Ovary (tissue), 9 donors: ENCODE data around the gene GCSH. TPM values are rescaled to one million over a fixed set of nuclear protein-coding genes. Genes with fewer than 3 reads are reported as not detected.

Source experiments
- DNase-seq, 5 donors: peaks; one replicate each; pipeline ENCODE4 v3.0.0-alpha.2; 2019 to 2020
- H3K27ac ChIP-seq, 2 donors: fragments of 200-600 bp; one replicate each; pipeline versions ENCODE4 v1.5.1 to v1.8.0; 2019 to 2022
- H3K27me3 ChIP-seq: fragments of 200-600 bp; one replicate; pipeline ENCODE4 v1.8.0; 2022
- H3K36me3 ChIP-seq: fragments of 200-600 bp; sonication (generic); one replicate; pipeline ENCODE4 v1.5.1; 2019
- H3K4me1 ChIP-seq: one replicate; pipeline ENCODE4 v1.8.1; 2013; ENCODE audit warnings: mild to moderate bottlenecking, moderate library complexity; ENCODE audit not compliant: insufficient read depth
- H3K4me3 ChIP-seq: fragments of 200-600 bp; sonication (generic); one replicate; pipeline ENCODE4 v1.5.1; 2017
- H3K9me3 ChIP-seq, 2 donors: fragments of 200-600 bp in 1 of 2; sonication (generic) in 1 of 2; one replicate each; pipeline versions ENCODE4 v1.5.1 to v1.8.1; 2013 to 2019; ENCODE audit warnings: mild to moderate bottlenecking in 1 of 2, moderate library complexity in 1 of 2
- CTCF ChIP-seq, 3 donors: fragments of 450-650 bp in 2 of 3; fragments of 200-600 bp in 1 of 3; IDR thresholded peaks; one replicate each; pipeline versions ENCODE4 v1.5.1 to v1.8.0; 2016 to 2022; ENCODE audit warnings: antibody characterized with exemption in 3 of 3, mild to moderate bottlenecking in 1 of 3
- EP300 ChIP-seq: sonication (generic); formaldehyde crosslinking; IDR thresholded peaks from one replicate; pipeline ENCODE4 v1.6.1; 2017; ENCODE audit warnings: antibody characterized with exemption
- POLR2A ChIP-seq: fragments of 450-650 bp; IDR thresholded peaks from one replicate; pipeline ENCODE4 v1.6.1; 2017; ENCODE audit warnings: antibody characterized with exemption, mild to moderate bottlenecking, moderate library complexity
- WGBS, 3 donors: extraction: QIAGEN DNeasy Blood & Tissue Kit in 1 of 3; methylation state at CpG; one replicate each; pipeline versions ENCODE4 v1.1.5 to v1.1.7; 2013 to 2017; 5-methylcytosine and 5-hydroxymethylcytosine counted together
- intact Hi-C, 4 donors: fragments of 100-400 bp; cut with DNase I; formaldehyde crosslinking; loops; one replicate each; pipeline versions ENCODE4 v1.11.0 to v1.15.1; 2022 to 2023
- polyA plus RNA-seq, 2 donors: library from polyadenylated mRNA; stranded (reverse); fragments of 200-250 nt in 1 of 2; fragments of 350-450 nt in 1 of 2; fragmentation: Illumina TruSeq in 1 of 2; extraction: RNeasy Lipid Tissue Mini Kit (QIAGEN cat#74804) in 1 of 2; gene quantifications; one replicate each; pipeline ENCODE4 v1.2.3, GENCODE V29; 2013 to 2014
- small RNA-seq: library from RNA; depleted of rRNA; stranded (forward); fragments of <200 nt; gene quantifications from one replicate; pipeline ENCODE3, GENCODE V24; 2016
- total RNA-seq, 7 donors: library from RNA; depleted of rRNA in 2 of 7; stranded (reverse); fragments of >200 nt in 2 of 7; fragmentation: NEBNext Ultra II Directional in 3 of 7; extraction: Animal tissue kit (Norgen Biotek cat#: 25700) in 3 of 7; gene quantifications; one replicate each; pipeline versions ENCODE4 v1.1.0 to v1.2.4, GENCODE V29; 2016 to 2023
- donor health status: DM: no; HTN: no; CAD: no; lungs with moderate emphysema.
- donor health status: DM: no; HTN: no; CAD: no.
- donor health status: Bipolar disorder and iron deficiency.
- donor health status: DM: yes; HTN: yes; CAD: no.
- donor health status: DM: no; HTN: no; CAD: no.
- donor health status: DM: yes; HTN: yes; CAD: no.

The GCSH gene
- total and polyA plus RNA-seq, 9 donors: 13.7 to 45.0 (median 26.2) TPM

GRCh38 chr16:81036751-81037350 lies 59.3 kb downstream of the GCSH start:
- no peaks in the 10 kb centered on the region for H3K36me3 ChIP-seq
- H3K27ac ChIP-seq: no peak overlapping the region
- no peaks in the 10 kb centered on the region for H3K27me3 ChIP-seq
- H3K9me3 ChIP-seq: no peaks in the 10 kb centered on the region
- H3K4me1 ChIP-seq: peaks cover 7% of the 10 kb centered on the region
- DNase-seq: no peak
- intact Hi-C loops: loop anchor here in 1 of 4 donors (10.0 kb wide), 1 partner anchor 708 kb away; no protein-coding TSS in a partner anchor
- TF ChIP-seq CTCF (IDR thresholded peaks at IDR 0.05) (no peak), POLR2A (no peak), EP300 (no peak)
- 30 to 32% (median 32%) methylated on average over 10 of the region's 10 CpGs for WGBS, 3 donors
- peak overlapping the region; percentile 76 for H3K4me3 ChIP-seq

- Histone ChIP-seq H3K4me1 (peaks cover 7% of the 10 kb centered on the region), H3K36me3 (no peaks in the 10 kb centered on the region), H3K27ac (no peak overlapping the region), H3K9me3 (no peaks in the 10 kb centered on the region), H3K27me3 (no peaks in the 10 kb centered on the region), H3K4me3 (peak overlapping the region; percentile 76)
- TF ChIP-seq CTCF (IDR thresholded peaks at IDR 0.05) (no peak), POLR2A (no peak), EP300 (no peak)
- DNase-seq: peak in 3 of 5 donors; percentile 25 to 44 (median 42)
- intact Hi-C loops: loop anchor here in 1 of 4 donors (10.0 kb wide), 1 partner anchor 709 kb away; no protein-coding TSS in a partner anchor
- WGBS, 3 donors: 0 to 1% (median 0%) methylated on average over 45 to 80 of the region's 80 CpGs
Measured at GRCh38 chr16:81035975-81036750, 60.0 kb downstream of the GCSH start.

GRCh38 chr16:81035398-81035974 lies 60.7 kb downstream of the GCSH start, which contains the start of gene ATMIN:
Gene ATMIN (plus strand): TSS chr16:81035842. CDS start chr16:81035871, 29 bp downstream.
- peaks cover 7% of the 10 kb centered on the region for H3K4me1 ChIP-seq
- TF ChIP-seq EP300 (no peak), CTCF (IDR thresholded peaks at IDR 0.05) (peak; percentile 93 to 98 (median 97)), POLR2A (peak; percentile 23)
- intact Hi-C loops: loop anchor here in 1 of 4 donors (10.0 kb wide), 1 partner anchor 709 kb away; no protein-coding TSS in a partner anchor

More at GRCh38 chr16:81035398-81035974, 60.7 kb downstream of the GCSH start, which contains the start of gene ATMIN:
- Histone ChIP-seq H3K27ac (no peak within 1 kb of the TSS), H3K36me3 (no peaks in the 10 kb centered on the region), H3K9me3 (no peaks in the 10 kb centered on the region), H3K4me3 (peak within 1 kb of the TSS; percentile 76), H3K27me3 (no peaks in the 10 kb centered on the region)
- DNase-seq: peak; percentile 79 to 92 (median 87)
- 4 to 10% (median 5%) methylated on average over 23 to 54 of the region's 54 CpGs for WGBS, 3 donors

Small RNA genes within 50 kb of the gene (small RNA-seq; reads per million reads assigned to genes)
- not detected for gene AC092718.3
- gene RNU6-1191P: not detected

Other genes starting within 250 kb of the GCSH start
- gene CMC2, start 89.5 kb downstream of the GCSH start, total RNA-seq: 10 to 100 TPM; 19.1 to 41.1 (median 25.9) TPM
- 10 to 100 TPM; 24.3 to 39.6 TPM for gene CMC2, start 89.5 kb downstream of the GCSH start, polyA plus RNA-seq
- 1 to 10 TPM; 1.4 to 4.0 (median 2.8) TPM for gene CENPN, start 89.2 kb downstream of the GCSH start, total RNA-seq
- gene CENPN, start 89.2 kb downstream of the GCSH start, polyA plus RNA-seq: 1 to 10 TPM; 2.0 to 8.2 TPM
- 10 to 100 TPM; 19.2 to 35.0 (median 33.8) TPM for gene ATMIN, start 60.6 kb downstream of the GCSH start, total RNA-seq
- 10 to 100 TPM; 15.6 to 39.5 TPM for gene ATMIN, start 60.6 kb downstream of the GCSH start, polyA plus RNA-seq
- gene C16orf46, start 19.2 kb downstream of the GCSH start, total RNA-seq: 1 to 10 TPM in 4 of 7 donors, under 1 TPM in 2, not detected in 1; 0.36 to 3.8 (median 1.1) TPM
- under 1 TPM; 0.37 to 0.44 TPM for gene C16orf46, start 19.2 kb downstream of the GCSH start, polyA plus RNA-seq
- gene BCO1, start 142.3 kb upstream of the GCSH start, total RNA-seq: 1 to 10 TPM in 2 of 7 donors, under 1 TPM in 5; 0.45 to 2.5 (median 0.83) TPM
- gene BCO1, start 142.3 kb upstream of the GCSH start, polyA plus RNA-seq: 1 to 10 TPM; 1.0 to 1.1 TPM
- gene GAN, start 218.6 kb upstream of the GCSH start, total RNA-seq: 10 to 100 TPM in 4 of 7 donors, 1 to 10 TPM in 3; 4.5 to 11.5 (median 10.1) TPM
- gene GAN, start 218.6 kb upstream of the GCSH start, polyA plus RNA-seq: 1 to 10 TPM; 1.1 to 2.1 TPM